ENCODE data around the gene LRRC75A.
"Not testable (repeated sequence)": the region's sequence is repeated elsewhere in the genome, so short reads cannot be mapped to it uniquely, and the experiment has no call there.

- TF ChIP-seq, protein P1, sequence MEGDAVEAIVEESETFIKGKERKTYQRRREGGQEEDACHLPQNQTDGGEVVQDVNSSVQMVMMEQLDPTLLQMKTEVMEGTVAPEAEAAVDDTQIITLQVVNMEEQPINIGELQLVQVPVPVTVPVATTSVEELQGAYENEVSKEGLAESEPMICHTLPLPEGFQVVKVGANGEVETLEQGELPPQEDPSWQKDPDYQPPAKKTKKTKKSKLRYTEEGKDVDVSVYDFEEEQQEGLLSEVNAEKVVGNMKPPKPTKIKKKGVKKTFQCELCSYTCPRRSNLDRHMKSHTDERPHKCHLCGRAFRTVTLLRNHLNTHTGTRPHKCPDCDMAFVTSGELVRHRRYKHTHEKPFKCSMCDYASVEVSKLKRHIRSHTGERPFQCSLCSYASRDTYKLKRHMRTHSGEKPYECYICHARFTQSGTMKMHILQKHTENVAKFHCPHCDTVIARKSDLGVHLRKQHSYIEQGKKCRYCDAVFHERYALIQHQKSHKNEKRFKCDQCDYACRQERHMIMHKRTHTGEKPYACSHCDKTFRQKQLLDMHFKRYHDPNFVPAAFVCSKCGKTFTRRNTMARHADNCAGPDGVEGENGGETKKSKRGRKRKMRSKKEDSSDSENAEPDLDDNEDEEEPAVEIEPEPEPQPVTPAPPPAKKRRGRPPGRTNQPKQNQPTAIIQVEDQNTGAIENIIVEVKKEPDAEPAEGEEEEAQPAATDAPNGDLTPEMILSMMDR (IDR thresholded peaks at IDR 0.05; ENCODE audit: insufficient read depth, low read length): not testable (repeated sequence)
- not testable (repeated sequence) for TF ChIP-seq POLR2AphosphoS5 (IDR thresholded peaks at IDR 0.05; ENCODE audit: low read depth); GABPA (IDR thresholded peaks at IDR 0.05; ENCODE audit: low read depth); REST (IDR thresholded peaks at IDR 0.05; ENCODE audit: insufficient replicate concordance, low read depth); SPI1 (IDR thresholded peaks at IDR 0.05; ENCODE audit: borderline replicate concordance, low read depth)
Measured at GRCh38 chr17:16403847-16404246, 88.1 kb downstream of the LRRC75A start.
